Mucosa of descending colon (tissue), 3 donors: ENCODE results near the gene EIF3F. TPM values are rescaled to one million over a fixed set of nuclear protein-coding genes. Genes with fewer than 3 reads are reported as not detected.

Source experiments
- ATAC-seq: fragments of 200-7000 bp; cut with Tn5 transposase; one replicate; pipeline ENCODE4 v1.9.1; 2020; ENCODE audit warnings: mild to moderate bottlenecking, moderate library complexity
- DNase-seq, 3 donors: peaks; one replicate each; pipeline ENCODE4 v3.0.0-alpha.2; 2020
- H3K36me3 ChIP-seq: fragments of 200-600 bp; one replicate; pipeline ENCODE4 v1.8.0; 2021; ENCODE audit warnings: low read depth, mild to moderate bottlenecking
- H3K4me1 ChIP-seq: fragments of 200-600 bp; one replicate; pipeline ENCODE4 v1.8.0; 2021; ENCODE audit warnings: low read depth, mild to moderate bottlenecking
- H3K4me3 ChIP-seq: fragments of 200-600 bp; one replicate; pipeline ENCODE4 v1.8.0; 2021; ENCODE audit warnings: mild to moderate bottlenecking
- H3K9me3 ChIP-seq: fragments of 200-600 bp; one replicate; pipeline ENCODE4 v1.8.0; 2021; ENCODE audit warnings: mild to moderate bottlenecking
- intact Hi-C, 2 donors: fragments of 100-400 bp; cut with DNase I in 1 of 2; cut with micrococcal nuclease in 1 of 2; formaldehyde crosslinking; loops; one replicate each; pipeline versions ENCODE4 v1.11.0 to v1.11.1; 2022; cut with DNase I, micrococcal nuclease
- total RNA-seq, 3 donors: library from RNA; stranded (reverse); fragmentation: NEBNext Ultra II Directional in 2 of 3; extraction: Animal tissue kit (Norgen Biotek cat#: 25700) in 2 of 3; gene quantifications; one replicate each; pipeline versions ENCODE4 v1.2.1 to v1.2.4, GENCODE V29; 2021 to 2023
- TF ChIP-seq, protein P1 (sequence below): fragments of 200-600 bp; IDR thresholded peaks from one replicate; pipeline ENCODE4 v1.8.0; 2022; ENCODE audit warnings: antibody characterized with exemption, mild to moderate bottlenecking
- donor health status: DM: no; HTN: no; CAD: no; lungs with moderate emphysema.
- donor health status: DM: no; HTN: no; CAD: no.
- donor health status: DM: no; HTN: yes; CAD: no.

EIF3F gene
- total RNA-seq, 3 donors from 2014 or later = 207 to 228 (median 218) TPM

DNA sequence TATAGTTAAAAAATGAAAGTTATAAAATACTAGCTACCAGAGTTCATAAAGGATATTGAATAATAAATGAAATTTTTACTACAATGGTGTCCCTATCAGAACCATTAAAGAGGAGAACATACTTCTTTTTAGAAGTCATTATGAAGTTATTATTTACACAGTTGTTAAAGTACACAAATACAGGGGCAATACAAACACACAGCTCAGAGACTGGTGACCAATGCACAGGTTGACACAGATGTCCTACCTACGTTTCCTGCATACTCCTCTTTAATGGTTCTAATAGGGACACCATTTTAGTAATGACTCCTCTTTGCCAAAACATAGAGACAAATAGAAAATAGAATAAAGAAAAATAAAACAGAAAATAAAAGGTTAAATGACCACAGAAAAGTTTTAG is 31.9 kb upstream of the EIF3F start:
- Histone ChIP-seq H3K4me3 (no peak overlapping the region), H3K4me1 (no peaks in the 10 kb centered on the region), H3K36me3 (no peaks in the 10 kb centered on the region), H3K9me3 (no peaks in the 10 kb centered on the region)
- intact Hi-C loops = no loop called here
- TF ChIP-seq, protein P1, sequence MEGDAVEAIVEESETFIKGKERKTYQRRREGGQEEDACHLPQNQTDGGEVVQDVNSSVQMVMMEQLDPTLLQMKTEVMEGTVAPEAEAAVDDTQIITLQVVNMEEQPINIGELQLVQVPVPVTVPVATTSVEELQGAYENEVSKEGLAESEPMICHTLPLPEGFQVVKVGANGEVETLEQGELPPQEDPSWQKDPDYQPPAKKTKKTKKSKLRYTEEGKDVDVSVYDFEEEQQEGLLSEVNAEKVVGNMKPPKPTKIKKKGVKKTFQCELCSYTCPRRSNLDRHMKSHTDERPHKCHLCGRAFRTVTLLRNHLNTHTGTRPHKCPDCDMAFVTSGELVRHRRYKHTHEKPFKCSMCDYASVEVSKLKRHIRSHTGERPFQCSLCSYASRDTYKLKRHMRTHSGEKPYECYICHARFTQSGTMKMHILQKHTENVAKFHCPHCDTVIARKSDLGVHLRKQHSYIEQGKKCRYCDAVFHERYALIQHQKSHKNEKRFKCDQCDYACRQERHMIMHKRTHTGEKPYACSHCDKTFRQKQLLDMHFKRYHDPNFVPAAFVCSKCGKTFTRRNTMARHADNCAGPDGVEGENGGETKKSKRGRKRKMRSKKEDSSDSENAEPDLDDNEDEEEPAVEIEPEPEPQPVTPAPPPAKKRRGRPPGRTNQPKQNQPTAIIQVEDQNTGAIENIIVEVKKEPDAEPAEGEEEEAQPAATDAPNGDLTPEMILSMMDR = no peak
- DNase-seq = no peak
- no peak for ATAC-seq

DNA sequence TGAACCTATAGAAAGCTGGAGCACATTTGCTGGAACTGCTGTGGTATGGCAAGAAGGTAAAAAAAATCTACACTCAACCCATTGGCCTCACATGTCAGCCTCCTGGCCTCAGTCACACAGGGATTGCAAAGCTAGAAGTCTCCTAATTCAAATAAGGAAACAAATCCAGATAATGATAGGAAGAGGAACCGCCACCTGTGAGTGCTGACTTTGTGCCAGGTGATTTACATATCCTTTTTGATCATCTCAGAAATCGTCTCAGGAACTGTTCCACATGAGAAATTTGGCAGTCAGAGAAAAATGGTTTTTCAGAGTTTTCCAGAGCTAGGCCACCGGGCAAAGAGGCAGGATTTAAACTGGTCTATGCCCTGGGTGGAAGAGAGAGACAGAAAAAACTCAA is 22.9 kb upstream of the EIF3F start:
- TF ChIP-seq, protein P1 = no peak
- no peak overlapping the region for H3K4me3 ChIP-seq
- no peaks in the 10 kb centered on the region for H3K9me3 ChIP-seq
- DNase-seq = no peak
- H3K36me3 ChIP-seq = no peaks in the 10 kb centered on the region
- no peaks in the 10 kb centered on the region for H3K4me1 ChIP-seq
- intact Hi-C loops = no loop called here
- ATAC-seq = no peak

DNA sequence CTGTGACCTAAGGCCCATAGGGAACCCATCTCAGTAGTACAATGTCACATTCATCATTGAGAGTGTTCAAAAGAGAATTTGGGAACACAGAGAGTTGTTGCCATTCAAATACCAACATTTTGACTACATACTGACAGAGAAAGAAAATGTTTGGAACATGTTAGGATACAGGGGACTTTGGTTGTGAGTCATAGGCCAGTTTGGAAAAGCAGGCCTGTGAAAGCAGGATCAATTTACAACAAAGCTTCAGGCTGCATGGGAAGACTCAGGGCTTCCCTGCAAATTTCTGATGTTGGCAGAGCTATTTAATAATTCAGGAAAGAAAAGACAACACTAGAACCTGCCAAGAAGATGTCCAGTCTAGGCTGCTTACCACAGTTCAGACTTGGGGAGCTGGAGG is 22.3 kb upstream of the EIF3F start:
- Histone ChIP-seq H3K9me3 (no peaks in the 10 kb centered on the region), H3K4me1 (no peaks in the 10 kb centered on the region), H3K36me3 (no peaks in the 10 kb centered on the region), H3K4me3 (no peak overlapping the region)
- ATAC-seq (no peak), DNase-seq (no peak)
- intact Hi-C loops = no loop called here
- TF ChIP-seq, protein P1 = no peak

DNA sequence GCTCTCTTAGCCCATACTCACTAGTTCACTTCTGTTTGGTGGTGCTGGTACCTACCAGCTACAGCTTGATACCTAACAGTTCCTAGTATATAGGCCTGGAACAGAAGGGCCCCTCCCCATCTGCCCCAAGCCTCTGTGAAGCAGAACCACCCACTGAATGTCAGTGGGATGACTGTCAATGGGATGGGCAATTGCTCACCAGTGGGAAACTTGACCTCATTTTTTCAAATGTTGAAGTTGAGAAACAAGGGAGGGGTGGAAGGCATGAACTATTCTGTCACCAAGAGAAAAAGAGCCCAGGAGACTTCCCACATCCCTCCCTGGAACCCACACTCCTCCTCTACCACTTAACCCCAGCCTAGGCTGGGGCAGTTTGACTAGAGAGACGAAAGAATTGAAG is 21.8 kb upstream of the EIF3F start, which contains the start of gene NLRP10:
TSS of gene NLRP10 (minus strand) at position 62 of the 400 bp plus-strand sequence. CDS start 1,952 bp downstream, outside the sequence.
- H3K9me3 ChIP-seq = no peaks in the 10 kb centered on the region
- intact Hi-C loops = no loop called here
- no peaks in the 10 kb centered on the region for H3K36me3 ChIP-seq
- H3K4me1 ChIP-seq = no peaks in the 10 kb centered on the region
- no peak for ATAC-seq
- TF ChIP-seq, protein P1 = no peak
- no peak within 1 kb of the TSS for H3K4me3 ChIP-seq
- DNase-seq = no peak

DNA sequence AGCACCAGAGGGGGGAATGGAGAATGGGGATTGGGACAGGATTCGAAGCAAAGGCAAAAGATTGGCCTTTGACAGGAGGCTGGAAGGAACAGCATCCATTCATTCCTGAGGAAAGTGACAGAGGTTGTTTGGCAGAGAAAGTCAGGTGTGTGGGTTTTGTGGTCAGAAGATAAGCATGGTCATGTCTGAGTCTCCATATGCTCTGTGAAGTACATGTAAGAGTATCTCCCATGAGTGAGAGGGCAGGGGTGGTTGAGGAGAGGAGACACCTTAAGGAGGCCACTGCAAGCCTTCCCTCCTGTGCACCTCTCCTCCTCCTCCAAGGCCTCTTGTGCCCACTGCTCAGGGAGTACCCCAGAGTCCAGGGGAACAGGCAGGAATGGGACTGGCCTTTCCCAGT is 20.0 kb upstream of the EIF3F start:
- TF ChIP-seq, protein P1 = no peak
- H3K4me1 ChIP-seq = no peaks in the 10 kb centered on the region
- intact Hi-C loops = no loop called here
- H3K36me3 ChIP-seq = no peaks in the 10 kb centered on the region
- DNase-seq (no peak), ATAC-seq (no peak)
- no peak overlapping the region for H3K4me3 ChIP-seq
- H3K9me3 ChIP-seq = no peaks in the 10 kb centered on the region

DNA sequence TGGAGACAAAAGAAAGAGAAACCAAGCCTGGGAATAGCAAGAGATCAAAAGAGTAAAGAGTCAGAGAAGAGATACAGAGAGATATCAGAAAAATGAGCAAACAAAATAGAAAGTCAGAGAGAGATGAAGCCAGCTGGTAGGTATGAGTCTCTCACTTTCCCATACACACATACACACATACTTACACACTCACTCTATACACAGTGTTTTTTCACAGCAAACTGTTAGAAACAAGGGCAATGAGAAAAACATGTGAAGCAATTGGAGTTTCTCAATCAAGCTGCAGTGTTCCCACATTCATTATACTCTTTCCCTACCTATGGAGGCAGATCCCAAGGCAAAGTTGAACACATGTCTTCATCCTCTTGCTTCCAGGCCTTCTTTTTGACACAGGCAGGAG is 19.3 kb upstream of the EIF3F start:
- ATAC-seq (no peak), DNase-seq (no peak)
- intact Hi-C loops = no loop called here
- H3K4me3 ChIP-seq = no peak overlapping the region
- TF ChIP-seq, protein P1 = no peak
- H3K36me3 ChIP-seq = no peaks in the 10 kb centered on the region
- H3K9me3 ChIP-seq = no peaks in the 10 kb centered on the region
- H3K4me1 ChIP-seq = no peaks in the 10 kb centered on the region
